Suppressor macrophage treated with lipopolysaccharide for 4 hours (primary cell): ENCODE data around the gene DOHH.
"Not testable (repeated sequence)": the region's sequence is repeated elsewhere in the genome, so short reads cannot be mapped to it uniquely, and the experiment has no call there.

ENCODE experiments used
- DNase-seq: peaks from one replicate; pipeline ENCODE4 v3.0.0-alpha.2; 2020

The DOHH gene

DNA sequence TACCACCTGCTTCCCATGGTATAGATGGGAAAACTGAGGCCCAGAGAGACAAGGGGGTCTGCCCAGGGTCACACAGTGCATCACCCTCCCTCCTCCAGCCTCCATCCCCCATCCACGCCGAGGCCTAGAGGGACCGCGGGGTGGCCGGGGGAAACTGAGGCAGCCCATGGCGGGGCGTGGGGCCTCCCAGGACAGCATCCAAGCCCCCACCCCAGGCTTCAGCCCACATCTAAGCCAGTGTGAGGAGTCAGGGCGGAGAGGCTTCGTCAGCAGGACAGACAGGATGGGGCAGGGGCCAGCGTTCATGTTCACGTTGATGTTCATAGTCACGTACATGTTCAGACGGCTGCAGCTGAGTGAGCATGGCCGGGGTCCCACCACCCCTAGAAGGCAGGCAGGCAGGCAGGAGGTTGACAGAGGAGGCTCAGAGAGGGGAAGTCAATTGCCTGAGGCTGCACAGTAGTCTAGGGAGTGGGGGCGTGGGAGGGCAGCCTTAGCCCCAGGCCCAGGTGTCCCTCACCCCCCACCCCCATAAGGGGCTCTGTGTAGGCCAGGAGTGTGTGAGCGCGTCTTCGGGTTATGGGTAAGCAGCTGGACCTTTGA, 43.4 kb downstream of the DOHH start:
- DNase-seq = no peak

DNA sequence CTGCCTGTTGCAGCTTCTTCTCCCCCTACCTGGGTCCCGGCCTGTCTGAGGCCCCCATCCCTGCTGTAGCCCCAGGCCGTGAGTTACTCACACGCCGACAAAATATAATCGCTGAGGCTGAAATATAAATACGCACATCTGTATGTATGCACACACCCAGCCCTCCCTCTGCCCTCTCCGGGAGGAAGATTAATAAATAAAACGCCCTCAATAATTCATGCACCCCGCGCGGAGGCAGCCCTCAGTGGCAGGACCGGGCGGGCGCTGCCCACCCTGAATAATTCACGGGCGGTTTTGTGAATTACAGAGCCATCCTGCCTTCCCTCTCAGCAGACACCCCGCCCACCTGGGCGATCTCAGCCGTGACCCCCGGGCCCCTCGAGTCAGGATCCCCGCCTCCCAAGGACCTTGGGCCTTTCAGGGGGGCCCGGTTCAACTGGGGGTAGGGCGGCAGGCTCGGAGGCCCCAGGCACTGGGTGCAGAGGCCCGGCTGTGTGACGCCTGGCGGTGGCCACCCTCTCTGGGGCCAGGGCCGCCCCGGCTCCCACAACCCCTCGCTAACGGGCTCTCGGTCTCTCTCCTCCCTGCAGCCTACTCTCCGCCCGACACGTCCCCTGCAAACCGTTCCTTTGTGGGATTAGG, 44.4 kb downstream of the DOHH start:
- DNase-seq = no peak

DNA sequence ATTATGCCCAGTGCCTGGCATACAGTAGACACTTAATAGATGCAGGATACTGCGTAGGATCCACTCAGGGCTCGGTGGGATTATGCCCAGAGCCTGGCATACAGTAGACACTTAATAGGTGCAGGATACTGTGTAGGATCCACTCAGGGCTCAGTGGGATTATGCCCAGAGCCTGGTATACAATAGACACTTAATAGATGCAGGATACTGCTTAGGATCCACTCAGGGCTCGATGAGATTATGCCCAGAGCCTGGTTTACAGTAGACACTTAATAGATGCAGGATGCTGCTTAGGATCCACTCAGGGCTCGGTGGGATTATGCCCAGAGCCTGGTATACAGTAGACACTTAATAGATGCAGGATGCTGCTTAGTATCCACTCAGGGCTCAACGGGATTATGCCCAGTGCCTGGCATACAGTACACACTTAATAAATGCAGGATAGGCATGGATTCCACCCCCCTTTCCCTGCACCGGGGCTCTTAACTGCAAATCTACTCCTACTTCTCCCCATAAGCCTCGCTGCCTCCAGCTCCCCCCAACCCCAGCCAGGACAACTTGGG, 45.0 kb downstream of the DOHH start:
- no peak for DNase-seq

DNA sequence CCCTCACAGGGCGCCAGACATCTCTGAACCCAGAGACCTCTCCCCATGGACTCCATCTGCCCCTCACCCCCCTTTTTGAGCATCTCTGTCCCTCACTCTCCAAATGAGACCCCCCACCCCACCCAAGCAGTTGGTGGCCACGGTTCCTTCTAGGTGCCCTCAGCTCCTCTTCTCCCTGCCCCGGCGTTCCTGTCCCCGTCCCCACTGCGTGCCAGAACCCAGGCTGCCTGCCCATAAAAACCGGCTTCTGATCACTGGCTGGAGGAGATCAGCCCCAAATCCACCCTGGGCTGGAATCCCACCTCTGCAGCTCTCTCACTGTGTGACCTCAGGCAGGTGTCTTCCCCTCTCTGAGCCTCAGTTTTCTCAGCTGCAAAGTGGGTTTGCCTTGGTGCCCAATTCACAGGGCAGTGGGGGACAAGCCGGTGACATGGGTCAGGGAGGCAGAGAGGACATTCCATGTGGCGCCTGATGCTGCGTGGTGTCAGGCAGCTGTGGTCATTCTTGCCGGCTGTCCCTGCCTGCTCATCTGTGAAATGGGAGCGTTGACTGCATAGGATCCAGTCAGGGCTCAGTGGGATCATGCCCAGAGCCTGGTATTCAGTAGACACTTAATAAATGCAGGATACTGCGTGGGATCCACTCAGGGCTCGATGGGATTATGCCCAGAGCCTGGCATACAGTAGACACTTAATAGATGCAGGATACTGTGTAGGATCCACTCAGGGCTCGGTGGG, 45.6 kb downstream of the DOHH start:
- DNase-seq = no peak

DNA sequence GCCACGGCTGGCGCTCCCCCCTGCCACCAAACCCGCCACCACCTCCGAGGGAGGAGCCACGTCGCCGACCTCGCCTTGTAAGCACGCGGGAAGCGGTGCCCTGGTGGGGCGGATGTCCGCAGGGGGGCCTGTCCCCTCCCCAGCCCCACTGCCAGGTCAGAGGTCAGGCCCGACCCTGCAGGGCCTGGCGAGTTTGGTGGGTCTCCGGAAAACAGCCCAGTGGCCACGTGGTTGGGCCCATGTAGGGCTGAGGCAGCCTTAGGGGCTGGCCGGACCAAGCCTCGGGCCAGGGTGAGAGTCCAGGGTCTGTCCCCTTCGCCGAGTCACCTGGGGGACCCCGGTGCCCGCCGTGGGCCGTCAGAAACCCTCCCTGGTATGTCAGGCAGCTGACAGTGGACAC, 46.6 kb downstream of the DOHH start:
- DNase-seq = no peak

DNA sequence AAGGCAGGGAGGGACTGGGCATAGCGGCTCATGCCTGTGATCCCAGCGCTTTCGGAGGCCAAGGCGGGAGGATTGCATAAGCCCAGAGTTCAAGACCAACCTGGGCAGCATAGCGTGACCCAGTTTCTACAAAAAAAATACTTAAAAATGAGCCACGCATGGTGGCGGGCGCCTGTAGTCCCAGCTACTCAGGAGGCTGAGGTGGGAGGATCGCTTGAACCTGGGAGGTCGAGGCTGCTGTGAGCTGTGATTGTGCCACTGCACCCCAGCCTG, 47.6 kb downstream of the DOHH start:
- DNase-seq = not testable (repeated sequence)

DNA sequence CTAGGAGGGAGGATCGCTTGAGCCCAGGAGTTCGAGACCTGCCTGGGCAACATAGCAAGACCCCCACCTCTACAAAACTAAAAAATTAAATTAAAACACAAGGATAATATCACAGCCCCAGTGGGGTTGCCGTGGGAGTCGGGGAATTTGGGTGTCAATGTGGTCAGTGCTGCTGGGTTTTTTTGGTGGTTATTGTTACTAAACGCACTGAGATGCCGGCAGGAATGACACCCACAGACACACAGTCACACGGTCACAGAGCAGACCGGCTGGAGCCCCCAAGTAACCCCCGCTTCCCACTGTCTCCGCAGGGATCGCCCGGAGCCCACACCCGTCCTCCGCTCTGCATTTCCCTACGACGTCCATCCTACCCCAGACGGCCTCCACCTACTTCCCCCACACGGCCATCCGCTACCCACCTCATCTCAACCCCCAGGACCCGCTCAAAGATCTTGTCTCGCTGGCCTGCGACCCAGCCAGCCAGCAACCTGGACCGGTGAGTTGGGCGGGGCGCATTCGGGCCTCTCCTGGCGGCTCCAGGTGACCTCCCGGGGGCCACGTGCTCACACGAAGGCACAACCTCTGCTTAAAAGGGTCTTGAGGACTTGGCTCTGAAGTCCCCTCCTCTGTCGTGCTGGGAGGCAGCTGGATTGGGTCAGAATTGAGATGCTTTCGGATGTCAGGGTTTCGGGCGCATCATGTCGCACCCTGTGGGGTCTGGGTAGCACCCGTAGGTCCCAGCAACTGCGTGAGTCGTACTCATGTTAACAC, 48.1 kb downstream of the DOHH start:
- no peak for DNase-seq

DNA sequence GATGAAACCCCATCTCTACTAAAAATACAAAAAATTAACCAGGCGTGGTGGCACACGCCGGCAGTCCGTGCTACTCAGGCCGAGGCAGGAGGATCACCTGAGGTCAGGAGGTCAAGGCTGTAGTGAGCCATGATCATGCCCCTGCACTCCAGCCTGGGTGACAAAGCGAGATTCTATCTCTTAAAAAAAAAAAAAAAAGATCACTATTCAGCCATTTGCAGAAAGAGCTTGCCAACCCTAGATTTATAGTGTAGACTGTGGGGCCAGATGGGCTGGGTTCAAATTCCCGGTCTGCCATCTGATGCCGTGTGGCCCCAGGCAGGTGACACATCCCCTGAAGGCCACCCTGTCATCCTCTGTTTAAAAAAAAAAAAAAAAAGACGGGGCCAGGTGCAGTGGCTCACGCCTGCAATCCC, 49.0 kb downstream of the DOHH start:
- DNase-seq = no peak

DNA sequence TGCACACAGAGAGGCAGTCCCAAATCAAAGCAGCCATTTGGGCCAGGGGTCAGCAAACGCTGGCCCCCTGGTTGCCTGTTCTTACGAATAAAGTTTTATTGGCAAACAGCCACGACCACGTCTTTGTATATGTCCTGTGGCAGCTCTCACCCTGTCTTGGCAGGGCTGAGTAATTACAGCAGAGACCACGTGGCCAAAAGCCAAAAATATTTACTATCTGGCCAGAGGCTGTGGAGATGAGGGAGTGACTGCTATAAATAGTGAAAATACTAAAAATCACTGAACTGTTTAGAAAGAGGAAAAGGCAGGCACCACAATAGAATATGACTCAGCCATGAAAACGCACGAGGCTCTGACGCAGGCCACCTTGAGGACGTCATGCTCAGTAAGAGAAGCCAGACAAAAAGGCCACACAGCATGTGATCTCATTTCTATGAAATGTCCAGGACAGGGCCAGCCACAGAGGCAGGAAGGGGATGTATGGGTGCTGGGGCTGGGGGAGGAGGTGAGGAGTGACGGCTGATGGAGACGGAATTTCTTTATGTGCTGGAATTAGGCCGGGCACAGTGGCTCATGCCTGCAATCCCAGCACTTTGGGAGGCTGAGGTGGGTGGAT, 49.6 kb downstream of the DOHH start:
- DNase-seq = peak; percentile 97

DNA sequence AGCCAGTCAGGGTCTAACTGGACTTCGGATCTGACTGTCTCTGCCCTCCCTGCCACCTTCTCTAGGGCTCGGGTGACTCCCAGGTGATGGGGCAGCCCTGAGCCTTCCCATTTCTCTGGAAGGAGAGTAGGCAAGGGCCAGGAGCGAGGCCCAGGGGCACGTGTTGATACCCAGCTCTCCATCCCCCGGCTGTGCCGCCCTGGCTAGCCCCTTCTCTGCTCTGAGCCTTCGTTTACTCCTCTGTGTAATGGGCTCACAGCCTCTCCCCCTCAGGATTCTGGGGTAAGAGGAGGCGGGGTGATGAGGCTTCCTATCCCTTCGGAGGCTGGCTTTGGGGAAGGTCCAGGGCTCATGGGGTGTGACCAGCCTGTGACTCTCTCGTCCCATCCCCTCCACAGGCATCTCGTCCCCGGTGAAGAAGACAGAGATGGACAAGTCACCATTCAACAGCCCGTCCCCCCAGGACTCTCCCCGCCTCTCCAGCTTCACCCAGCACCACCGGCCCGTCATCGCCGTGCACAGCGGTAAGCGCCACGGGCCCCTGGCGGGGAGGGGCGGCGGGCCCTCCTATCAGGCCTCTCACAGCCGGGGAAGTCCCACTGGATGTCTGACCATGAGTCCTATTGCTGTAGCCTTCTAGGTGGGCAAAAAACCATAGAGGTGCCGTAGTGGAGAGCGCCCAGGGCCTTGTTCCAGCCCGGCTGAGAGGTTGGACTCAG, 51.7 kb downstream of the DOHH start:
- DNase-seq = no peak

DNA sequence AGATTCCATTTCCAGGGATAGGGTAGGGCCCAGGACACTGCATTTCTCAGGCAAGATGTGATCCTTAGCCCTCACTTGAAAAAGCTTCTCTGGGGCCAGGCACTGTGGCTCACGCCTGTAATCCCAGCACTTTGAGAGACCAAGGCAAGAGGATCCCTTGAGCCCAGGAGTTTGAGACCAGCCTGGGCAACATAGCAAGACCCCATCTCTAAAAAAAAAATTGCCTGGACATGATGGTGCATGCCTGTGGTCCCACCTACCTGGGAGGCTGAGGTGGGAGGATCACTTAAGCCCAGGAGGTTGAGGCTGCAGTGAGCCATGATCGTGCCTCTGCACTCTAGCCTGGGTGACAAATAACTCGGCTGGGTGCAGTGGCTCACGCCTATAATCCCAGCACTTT, 53.8 kb downstream of the DOHH start:
- DNase-seq = not testable (repeated sequence)

DNA sequence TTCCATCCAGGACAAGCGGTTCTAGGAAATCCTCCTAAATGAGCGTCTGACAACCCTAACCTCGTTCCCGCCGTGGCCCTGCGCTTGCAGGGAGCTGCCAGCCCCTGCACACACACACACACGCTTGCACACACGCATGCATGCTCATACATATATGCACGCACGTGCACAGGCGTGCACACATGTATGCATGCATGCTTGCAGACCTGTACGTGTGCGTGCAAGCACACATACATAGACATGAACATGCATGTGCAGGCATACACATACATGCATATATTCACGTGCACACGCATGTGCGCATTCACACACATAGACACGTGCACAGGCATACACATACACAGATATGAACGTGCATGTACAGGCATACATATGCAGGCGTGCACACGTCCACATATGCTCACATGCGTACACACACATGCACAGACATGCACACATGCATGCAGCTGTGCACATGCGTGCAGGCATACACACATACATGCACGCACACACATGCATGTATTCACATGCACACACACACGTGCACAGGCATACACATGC, 55.7 kb downstream of the DOHH start:
- DNase-seq = no peak

DNA sequence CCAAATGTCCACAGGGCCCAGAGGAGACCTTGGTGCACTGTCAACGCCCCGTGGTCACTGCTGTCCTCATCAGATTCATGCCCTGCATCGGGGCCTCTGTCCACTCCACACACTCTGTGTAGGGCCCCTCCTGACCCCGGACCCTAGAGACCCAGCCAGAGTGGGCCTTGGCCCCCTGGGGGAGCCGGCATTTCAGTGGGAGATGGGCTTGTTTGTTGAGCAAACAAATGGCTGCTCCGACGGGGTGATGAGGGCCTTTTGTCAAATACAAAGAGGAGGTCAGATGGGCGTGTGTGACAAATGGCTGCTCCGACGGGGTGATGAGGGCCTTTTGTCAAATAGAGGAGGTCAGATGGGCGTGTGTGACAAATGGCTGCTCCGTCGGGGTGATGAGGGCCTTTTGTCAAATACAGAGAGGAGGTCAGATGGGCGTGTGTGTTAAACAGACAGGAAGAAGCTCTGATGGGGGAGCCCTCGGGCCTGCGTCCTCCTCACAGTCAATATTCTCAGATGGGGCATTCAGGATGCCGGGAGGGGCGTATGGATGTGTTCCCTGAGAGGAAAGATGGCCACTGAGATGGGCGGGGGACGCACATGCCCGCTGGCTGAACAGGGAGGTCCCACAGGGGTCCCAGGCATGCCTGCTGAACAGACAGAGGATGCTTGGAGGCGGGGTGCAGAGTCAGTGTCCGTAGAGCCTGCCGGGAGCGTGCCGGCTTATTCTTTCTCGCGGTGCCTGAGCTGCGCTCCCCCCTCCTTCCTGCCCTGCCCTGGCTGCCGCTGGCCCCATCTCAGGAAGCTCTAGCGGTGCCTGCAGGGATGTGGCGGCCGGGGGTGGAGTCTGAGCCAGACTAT, 56.4 kb downstream of the DOHH start:
- DNase-seq = no peak

DNA sequence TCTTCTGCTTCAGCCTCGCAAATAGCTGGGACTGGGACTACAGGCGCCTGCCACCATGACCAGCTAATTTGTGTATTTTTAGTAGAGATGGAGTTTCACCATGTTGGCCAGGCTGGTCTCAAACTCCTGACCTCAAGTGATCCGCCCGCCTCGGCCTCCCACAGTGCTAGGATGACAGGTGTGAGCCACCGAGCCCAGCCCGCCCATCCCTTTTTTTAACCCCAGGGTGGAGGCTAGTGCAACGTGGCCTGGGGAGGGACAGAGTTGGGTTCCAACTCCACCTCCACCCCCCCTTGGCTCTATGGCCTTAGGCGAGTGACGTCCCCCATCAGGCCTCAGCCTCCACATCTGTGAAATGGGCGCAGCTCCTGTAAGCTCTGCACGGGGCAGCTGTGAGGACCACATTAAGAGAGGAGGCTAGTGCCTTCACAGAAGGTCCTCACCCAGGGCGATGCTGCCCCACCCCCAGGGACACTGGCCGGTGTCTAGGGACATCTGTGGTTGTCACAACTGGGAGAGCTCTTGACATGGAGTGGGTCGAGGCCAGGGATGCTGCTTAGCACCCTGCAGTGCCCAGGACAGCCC, 57.9 kb downstream of the DOHH start:
- no peak for DNase-seq

DNA sequence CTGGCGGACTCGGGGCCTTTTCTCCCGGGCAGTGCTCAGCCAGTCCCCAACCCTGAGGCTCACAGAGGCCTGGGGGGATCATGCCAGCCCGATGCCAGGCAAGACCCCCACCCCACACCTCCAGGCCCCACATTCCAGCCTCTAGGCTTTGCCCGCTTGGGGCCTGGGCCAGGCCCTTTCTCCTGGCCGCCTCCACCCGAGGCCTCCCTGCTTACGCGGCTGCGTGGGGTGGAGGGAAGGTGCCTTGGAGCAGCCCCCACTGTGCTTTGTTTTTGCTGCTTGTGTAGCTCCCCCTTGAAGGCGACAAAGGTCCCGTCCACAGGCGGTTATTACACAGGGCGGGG, 58.5 kb downstream of the DOHH start:
- no peak for DNase-seq

DNA sequence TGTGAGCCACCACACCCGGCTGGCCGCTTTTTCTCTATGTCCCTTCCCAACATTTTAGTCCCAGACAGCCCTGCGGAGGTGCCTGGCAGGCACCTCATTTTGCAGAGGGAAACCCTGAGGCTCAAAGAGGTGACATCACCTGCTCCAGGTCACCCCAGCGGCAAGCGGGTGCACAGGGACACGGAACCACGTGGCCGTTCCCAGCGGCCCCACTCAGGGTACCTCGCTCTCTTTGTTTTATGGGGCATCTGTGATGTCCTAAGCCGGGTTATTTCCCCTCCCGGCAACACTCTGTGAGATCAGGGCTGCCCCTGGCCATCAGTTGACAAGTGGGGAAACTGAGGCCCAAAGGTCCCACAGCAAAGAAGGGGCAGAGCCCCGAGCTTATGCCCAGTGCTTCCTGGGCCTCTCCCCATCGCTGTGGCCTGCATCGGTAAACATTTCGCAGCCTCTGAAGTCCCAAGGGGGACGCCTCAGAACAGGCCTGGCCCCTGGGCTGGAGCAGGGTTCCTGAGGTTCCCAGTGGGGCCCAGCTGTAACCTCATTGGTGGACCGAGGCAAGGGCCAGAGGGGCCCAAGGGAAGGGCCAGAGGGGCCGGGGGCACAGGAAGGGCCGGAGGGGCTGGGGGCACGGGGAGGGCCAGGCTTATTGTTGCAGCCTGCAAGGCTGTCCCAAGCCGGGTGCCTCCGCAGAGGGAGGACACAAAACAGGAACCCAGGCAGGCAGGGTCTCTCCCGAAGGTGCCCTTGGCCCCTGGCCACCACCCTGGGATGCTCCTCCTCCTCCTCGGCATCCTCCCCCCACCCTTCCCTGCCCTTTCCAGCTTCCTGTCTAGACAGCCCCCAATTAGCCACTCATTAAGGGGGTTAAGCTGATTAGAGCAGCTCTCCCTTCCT, 59.1 kb downstream of the DOHH start:
- no peak for DNase-seq
